IMR-90 (cell line): ENCODE measurements around the gene USP12. TPM values are rescaled to one million over a fixed set of nuclear protein-coding genes. Genes with fewer than 3 reads are reported as not detected.

Experiments used
- ATAC-seq: fragments of 200-7000 bp; cut with Tn5 transposase; 2 replicates; pipeline ENCODE4 v1.9.1; 2020; ENCODE audit warnings: low read depth, mild to moderate bottlenecking, moderate library complexity
- BruUV-seq: library from RNA; stranded (reverse); fragments of 400-500 nt; replicated peaks from 2 replicates; lab custom pipeline; 2021; lab: Mats Ljungman, UMichigan
- CTCF ChIA-PET: fragments of 300-600 bp; formaldehyde crosslinking; extraction: SDS; loops from one replicate; lab custom pipeline; 2021; ENCODE audit warnings: antibody characterized with exemption; lab: Yijun Ruan, JAX
- POLR2A ChIA-PET: fragments of 300-600 bp; sonication (Branson Sonifier 250); formaldehyde crosslinking; loops from one replicate; lab custom pipeline; 2022; ENCODE audit warnings: antibody characterized with exemption; ENCODE audit not compliant: unreplicated experiment; lab: Charles Lee
- DNase-seq: peaks from one replicate; pipeline ENCODE4 v3.0.0; 2013
- H2AFZ ChIP-seq: replicated peaks from 2 replicates; pipeline ENCODE3; 2013; ENCODE audit warnings: low read length, mild to moderate bottlenecking; ENCODE audit not compliant: poor library complexity
- H2AK5ac ChIP-seq: 2 replicates; pipeline ENCODE4 v1.6.1; 2013; ENCODE audit warnings: low read depth, low read length, inconsistent platforms
- H2AK9ac ChIP-seq: replicated peaks from 2 replicates; pipeline ENCODE3; 2013; ENCODE audit warnings: mild to moderate bottlenecking, low read depth, low read length, moderate library complexity; ENCODE audit not compliant: poor library complexity
- H2BK120ac ChIP-seq: 2 replicates; pipeline ENCODE4 v1.6.1; 2013; ENCODE audit warnings: low read depth, low read length, inconsistent platforms
- H2BK15ac ChIP-seq: 3 replicates; pipeline ENCODE4 v1.6.1; 2013; ENCODE audit warnings: low read depth, low read length, inconsistent platforms
- H2BK20ac ChIP-seq: 2 replicates; pipeline ENCODE4 v1.6.1; 2013; ENCODE audit warnings: low read depth, mild to moderate bottlenecking, inconsistent platforms, low read length, moderate library complexity
- H2BK5ac ChIP-seq: 2 replicates; pipeline ENCODE4 v1.6.1; 2013; ENCODE audit warnings: mild to moderate bottlenecking, low read depth, low read length, inconsistent platforms; ENCODE audit not compliant: poor library complexity, severe bottlenecking
- H3K14ac ChIP-seq: replicated peaks from 2 replicates; pipeline ENCODE4 v1.6.1; 2013; ENCODE audit warnings: low read depth, low read length, inconsistent platforms
- H3K18ac ChIP-seq: 2 replicates; pipeline ENCODE4 v1.6.1; 2013; ENCODE audit warnings: low read depth, low read length, control low read depth
- H3K23ac ChIP-seq: 2 replicates; pipeline ENCODE4 v1.6.1; 2013; ENCODE audit warnings: low read depth, low read length, inconsistent platforms
- H3K27ac ChIP-seq: 2 replicates; pipeline ENCODE4 v1.5.1; 2013; ENCODE audit warnings: mild to moderate bottlenecking, control low read depth, low read length; ENCODE audit not compliant: insufficient read depth
- H3K27me3 ChIP-seq: 2 replicates; pipeline ENCODE4 v1.6.1; 2013; ENCODE audit warnings: low read length; ENCODE audit not compliant: control insufficient read depth, insufficient read depth
- H3K36me3 ChIP-seq: 2 replicates; pipeline ENCODE4 v1.6.1; 2013; ENCODE audit warnings: low read length, mixed read lengths; ENCODE audit not compliant: control insufficient read depth, insufficient read depth
- H3K4ac ChIP-seq: 2 replicates; pipeline ENCODE4 v1.6.1; 2013; ENCODE audit warnings: low read depth, low read length, inconsistent platforms
- H3K4me1 ChIP-seq: 2 replicates; pipeline ENCODE4 v1.6.1; 2013; ENCODE audit warnings: low read length, mixed read lengths; ENCODE audit not compliant: control insufficient read depth, insufficient read depth
- H3K4me2 ChIP-seq: 2 replicates; pipeline ENCODE4 v1.6.1; 2013; ENCODE audit warnings: low read depth, mild to moderate bottlenecking, control low read depth, low read length, moderate library complexity
- H3K4me3 ChIP-seq: 2 replicates; pipeline ENCODE4 v1.5.1; 2013; ENCODE audit warnings: low read depth, mild to moderate bottlenecking, control low read depth, low read length, moderate library complexity; ENCODE audit not compliant: insufficient read depth
- H3K56ac ChIP-seq: 2 replicates; pipeline ENCODE4 v1.6.1; 2013; ENCODE audit warnings: low read length, inconsistent platforms; ENCODE audit not compliant: insufficient read depth; ENCODE audit errors: extremely low read depth
- H3K79me1 ChIP-seq, 2 experiments: 2 replicates each; pipeline ENCODE4 v1.6.1; 2013; ENCODE audit warnings: low read length in 2 of 2, inconsistent platforms in 1 of 2, low read depth in 1 of 2
- H3K9ac ChIP-seq: 2 replicates; pipeline ENCODE4 v1.6.1; 2013; ENCODE audit warnings: low read depth, low read length, control low read depth
- H3K9me1 ChIP-seq: 2 replicates; pipeline ENCODE4 v1.6.1; 2013; ENCODE audit warnings: low read length, inconsistent platforms; ENCODE audit not compliant: insufficient read depth
- H3K9me3 ChIP-seq: 2 replicates; pipeline ENCODE4 v1.6.1; 2013; ENCODE audit warnings: low read length; ENCODE audit not compliant: control insufficient read depth, insufficient read depth
- H4K20me1 ChIP-seq: 2 replicates; pipeline ENCODE4 v1.6.1; 2013; ENCODE audit warnings: low read length, inconsistent platforms; ENCODE audit not compliant: insufficient read depth
- H4K5ac ChIP-seq: 2 replicates; pipeline ENCODE4 v1.6.1; 2013; ENCODE audit warnings: mild to moderate bottlenecking, low read depth, low read length, control low read depth
- H4K8ac ChIP-seq, 2 experiments: 2 replicates each; pipeline ENCODE4 v1.6.1; 2013; ENCODE audit warnings: low read depth in 2 of 2, low read length in 2 of 2, control low read depth in 1 of 2, inconsistent platforms in 1 of 2
- H4K91ac ChIP-seq: 2 replicates; pipeline ENCODE4 v1.6.1; 2013; ENCODE audit warnings: low read depth, low read length, inconsistent platforms; ENCODE audit not compliant: insufficient read depth
- BHLHE40 ChIP-seq: fragments of 150-350 bp; IDR thresholded peaks from 2 replicates; pipeline ENCODE4 v1.6.1; 2016; ENCODE audit warnings: mild to moderate bottlenecking, low read depth, low read length
- CHD1 ChIP-seq: IDR thresholded peaks from 2 replicates; pipeline ENCODE4 v1.6.1; 2012; ENCODE audit warnings: low read depth, low read length, improper control_type of control experiment
- CTCF ChIP-seq: conservative IDR thresholded peaks from 2 replicates; pipeline ENCODE4 v1.5.1; 2012; ENCODE audit warnings: mild to moderate bottlenecking, low read depth, low read length, improper control_type of control experiment
- ELK1 ChIP-seq: fragments of 150-350 bp; IDR thresholded peaks from 2 replicates; pipeline ENCODE4 v1.6.1; 2016; ENCODE audit warnings: low read depth, mild to moderate bottlenecking, low read length, moderate library complexity, borderline replicate concordance
- MAFK ChIP-seq: IDR thresholded peaks from 2 replicates; pipeline ENCODE4 v1.6.1; 2012; ENCODE audit warnings: low read depth, low read length, improper control_type of control experiment
- MAZ ChIP-seq: IDR thresholded peaks from 2 replicates; pipeline ENCODE4 v1.6.1; 2012; ENCODE audit warnings: low read depth, mild to moderate bottlenecking, low read length, improper control_type of control experiment, moderate library complexity, borderline replicate concordance
- MXI1 ChIP-seq: IDR thresholded peaks from 2 replicates; pipeline ENCODE4 v1.6.1; 2012; ENCODE audit warnings: low read depth, mild to moderate bottlenecking, low read length, moderate library complexity, borderline replicate concordance
- NFE2L2 ChIP-seq: fragments of 150-350 bp; IDR thresholded peaks from 2 replicates; pipeline ENCODE4 v1.6.1; 2016; ENCODE audit warnings: low read depth, mild to moderate bottlenecking, low read length
- POLR2A ChIP-seq: IDR thresholded peaks from 2 replicates; pipeline ENCODE4 v1.6.1; 2012; ENCODE audit warnings: mild to moderate bottlenecking, low read depth, low read length
- RAD21 ChIP-seq: IDR thresholded peaks from 2 replicates; pipeline ENCODE4 v1.6.1; 2012; ENCODE audit warnings: low read length, improper control_type of control experiment
- RCOR1 ChIP-seq: IDR thresholded peaks from 2 replicates; pipeline ENCODE4 v1.6.1; 2012; ENCODE audit warnings: mild to moderate bottlenecking, low read length, improper control_type of control experiment; ENCODE audit not compliant: insufficient replicate concordance
- RFX5 ChIP-seq: IDR thresholded peaks from 2 replicates; pipeline ENCODE4 v1.8.0; 2012; ENCODE audit warnings: low read depth, mild to moderate bottlenecking, low read length, moderate library complexity
- SMC3 ChIP-seq: fragments of 150-350 bp; IDR thresholded peaks from 2 replicates; pipeline ENCODE4 v1.6.1; 2016; ENCODE audit warnings: low read depth, mild to moderate bottlenecking, antibody characterized with exemption, low read length, moderate library complexity
- WGBS, 2 experiments: methylation state at CpG; one replicate each; pipeline versions ENCODE4 v1.1.5 to v1.1.7; 2013; ENCODE audit warnings: missing lambda C conversion rate in 2 of 2; ENCODE audit not compliant: insufficient read length in 1 of 2; ENCODE audit errors: extremely low coverage in 2 of 2; 5-methylcytosine and 5-hydroxymethylcytosine counted together
- dilution Hi-C: fragments of 300-500 bp; cut with HindIII; formaldehyde crosslinking; loops from one replicate; pipeline ENCODE4 v1.14.3; 2018; ENCODE audit warnings: low sequenced_read_pairs; ENCODE audit not compliant: unreplicated experiment
- in situ Hi-C: fragments of 300-500 bp; cut with MboI; formaldehyde crosslinking; loops from 3 replicates; pipeline ENCODE4 v1.14.3; 2019; ENCODE audit warnings: low sequenced_read_pairs, inconsistent platforms, mixed read lengths
- intact Hi-C: fragments of 100-400 bp; cut with micrococcal nuclease; formaldehyde crosslinking; loops from 2 replicates; pipeline ENCODE4 v1.10.0; 2022
- polyA plus RNA-seq, 3 experiments: library from polyadenylated mRNA; depleted of rRNA; stranded (reverse); fragments of >200 nt; gene quantifications; 2 replicates each; pipeline ENCODE4 v1.2.3, GENCODE V29; 2012; ENCODE audit warnings: low replicate concordance in 1 of 3
- total RNA-seq: library from RNA; depleted of rRNA; stranded (reverse); fragments of >200 nt; gene quantifications from 2 replicates; pipeline ENCODE4 v1.2.3, GENCODE V29; 2012
- TF ChIP-seq, protein P1 (sequence below): fragments of 150-350 bp; IDR thresholded peaks from 2 replicates; pipeline ENCODE4 v1.6.1; 2017; ENCODE audit warnings: mild to moderate bottlenecking, antibody characterized with exemption, low read length, low read depth

The USP12 gene
- total and polyA plus RNA-seq, 2 of the 4 experiments (the other 2 are of a cell fraction): 11.8 to 16.5 TPM

GRCh38 chr13:27044837-27045570 lies 126.6 kb downstream of the USP12 start:
- ATAC-seq (no peak), DNase-seq (no peak)
- Histone ChIP-seq H3K79me1 (no peaks in the 10 kb centered on the region), H2AK5ac (peak overlapping the region; percentile 13; the same call in 1 of the 2 replicates), H3K4me1 (peaks cover 3% of the 10 kb centered on the region), H3K4ac (no peak overlapping the region; the same call in none of the 2 replicates), H3K14ac (peak overlapping the region; percentile 21; the same call in 1 of the 2 replicates), H4K91ac (0 out of 2 replicates have a peak overlapping the region, but pooled peaks have one; percentile 12), H3K4me2 (no peak overlapping the region), H3K9ac (no peak overlapping the region), H3K18ac (no peak overlapping the region), H3K27ac (no peak overlapping the region), H3K23ac (no peak overlapping the region), H3K9me3 (no peaks in the 10 kb centered on the region), H2BK120ac (no peak overlapping the region; the same call in 1 of the 2 replicates), H2BK20ac (no peak overlapping the region; the same call in 1 of the 2 replicates), H2BK5ac (peak overlapping the region; percentile 20), H3K36me3 (no peaks in the 10 kb centered on the region), H3K56ac (no peak overlapping the region), H3K9me1 (0 out of 2 replicates have a peak, but pooled peaks cover 4% of the 10 kb centered on the region), H2AK9ac (peak overlapping the region; percentile 12), H2BK15ac (no peak overlapping the region), H4K8ac (no peak overlapping the region), H4K20me1 (no peaks in the 10 kb centered on the region), H2AFZ (no peak overlapping the region), H3K4me3 (no peak overlapping the region), H3K27me3 (no peaks in the 10 kb centered on the region), H4K5ac (no peak overlapping the region)
- ChIA-PET CTCF (no interaction called here), POLR2A (interaction anchor here (0.6 kb wide), 1 partner anchor 218 kb away, joined by 3 read pairs; no protein-coding TSS in a partner anchor)
- TF ChIP-seq SMC3 (no peak), CHD1 (no peak), MAZ (no peak), RAD21 (no peak), RFX5 (no peak), ELK1 (no peak), BHLHE40 (no peak), POLR2A (no peak), NFE2L2 (no peak), MAFK (no peak), MXI1 (no peak), RCOR1 (no peak), CTCF (no peak)
- TF ChIP-seq, protein P1, sequence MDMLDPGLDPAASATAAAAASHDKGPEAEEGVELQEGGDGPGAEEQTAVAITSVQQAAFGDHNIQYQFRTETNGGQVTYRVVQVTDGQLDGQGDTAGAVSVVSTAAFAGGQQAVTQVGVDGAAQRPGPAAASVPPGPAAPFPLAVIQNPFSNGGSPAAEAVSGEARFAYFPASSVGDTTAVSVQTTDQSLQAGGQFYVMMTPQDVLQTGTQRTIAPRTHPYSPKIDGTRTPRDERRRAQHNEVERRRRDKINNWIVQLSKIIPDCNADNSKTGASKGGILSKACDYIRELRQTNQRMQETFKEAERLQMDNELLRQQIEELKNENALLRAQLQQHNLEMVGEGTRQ: no peak
- 100% methylated on average over 6 of the region's 15 CpGs; no CpG with 5 or more reads in 1 of the 2 experiments for WGBS, 2 experiments
- dilution Hi-C loops: no loop called here
- in situ Hi-C loops: no loop called here
- no TSS peak for BruUV-seq
- intact Hi-C loops: no loop called here
